ENCODE data around the gene MSL1. TPM values are rescaled to one million over a fixed set of nuclear protein-coding genes. Genes with fewer than 3 reads are reported as not detected.

Gene MSL1
- total RNA-seq, 1 donor from 2014 or later, result 90.9 TPM

DNA sequence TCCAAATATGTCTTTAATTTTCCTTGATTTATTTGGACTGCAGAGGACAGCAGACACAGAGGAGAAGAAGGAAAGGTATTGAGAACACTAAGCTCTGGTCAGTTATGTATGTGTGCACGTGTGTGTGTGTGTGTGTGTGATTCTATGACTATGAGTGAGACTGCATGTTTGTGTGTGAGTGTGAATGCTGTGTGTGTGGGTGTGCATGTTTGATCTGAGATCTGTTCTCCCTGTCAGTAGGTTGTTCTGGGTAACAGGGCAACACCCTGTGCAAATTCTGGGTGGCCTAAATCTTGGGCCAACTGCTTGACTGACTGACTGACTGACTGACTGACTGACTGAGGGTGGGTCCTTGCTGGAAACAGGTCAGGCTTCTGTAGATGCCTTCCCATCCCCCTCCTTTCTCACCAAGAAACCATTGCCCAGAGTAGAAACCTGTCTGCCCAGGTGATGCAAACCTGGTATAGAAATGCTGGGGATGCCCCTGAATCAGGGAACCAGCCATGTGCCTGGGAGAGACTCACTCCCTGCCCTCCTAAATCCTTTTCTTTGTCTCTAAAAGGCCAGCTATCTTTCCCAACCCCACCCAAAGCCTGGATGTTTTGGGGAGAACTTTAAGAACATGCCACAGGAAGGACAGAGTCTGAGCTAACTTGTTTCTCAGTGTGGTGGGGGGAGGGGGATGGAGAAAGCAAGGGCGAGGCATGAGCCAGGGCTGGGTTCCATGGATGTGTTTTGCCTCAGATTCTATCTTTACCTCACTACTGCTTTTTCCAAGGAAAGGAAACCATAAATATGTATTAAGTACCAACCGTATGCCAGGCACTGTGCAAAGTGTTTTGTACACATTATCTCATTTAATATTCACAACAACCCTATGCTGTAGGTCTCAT is 16.9 kb upstream of the MSL1 start:
- DNase-seq (ENCODE audit: low spot score), result no peak

DNA sequence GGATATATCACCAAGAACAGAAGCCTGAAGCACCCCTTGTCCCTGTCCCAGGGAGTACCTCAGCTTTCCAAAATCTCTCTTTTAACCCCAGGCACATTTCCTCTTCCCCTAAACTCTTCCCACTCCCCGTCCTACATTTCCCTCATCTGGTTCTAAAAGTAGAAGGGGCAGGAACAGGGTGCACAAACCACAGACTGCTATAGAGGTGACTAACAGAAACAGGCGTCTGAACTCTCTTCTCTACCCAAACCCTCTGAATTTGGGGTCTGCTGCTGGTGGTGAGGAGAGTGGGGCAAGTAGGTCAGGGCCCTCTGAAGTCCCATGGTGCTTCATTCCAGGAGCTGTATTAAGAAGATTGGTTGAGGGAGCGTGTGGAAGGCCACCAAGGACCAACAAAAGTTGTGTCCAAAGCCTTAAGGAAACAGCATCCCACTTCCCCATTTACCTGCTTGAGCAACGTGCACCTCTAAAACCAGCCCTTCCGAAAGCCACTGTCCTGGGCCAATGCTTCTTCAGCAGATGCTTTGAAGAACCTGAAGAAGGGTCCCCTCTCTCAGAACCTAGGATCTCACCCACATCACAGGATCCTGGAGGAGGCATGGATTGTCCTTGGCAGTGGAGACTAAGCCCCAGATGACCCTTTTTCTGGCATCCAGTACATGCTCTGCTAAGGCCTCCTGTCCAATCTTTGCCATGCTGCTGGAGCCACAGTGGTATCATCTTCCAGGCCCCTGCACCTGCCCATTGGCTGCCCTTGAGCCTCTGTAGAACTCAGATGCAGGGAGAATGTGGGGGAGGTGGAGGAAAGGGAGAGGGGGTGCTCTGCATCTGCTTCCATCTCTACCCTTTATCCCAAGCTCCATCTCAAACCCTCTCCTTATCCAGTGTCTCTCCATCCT is 15.7 kb upstream of the MSL1 start:
- DNase-seq (ENCODE audit: low spot score), result no peak

DNA sequence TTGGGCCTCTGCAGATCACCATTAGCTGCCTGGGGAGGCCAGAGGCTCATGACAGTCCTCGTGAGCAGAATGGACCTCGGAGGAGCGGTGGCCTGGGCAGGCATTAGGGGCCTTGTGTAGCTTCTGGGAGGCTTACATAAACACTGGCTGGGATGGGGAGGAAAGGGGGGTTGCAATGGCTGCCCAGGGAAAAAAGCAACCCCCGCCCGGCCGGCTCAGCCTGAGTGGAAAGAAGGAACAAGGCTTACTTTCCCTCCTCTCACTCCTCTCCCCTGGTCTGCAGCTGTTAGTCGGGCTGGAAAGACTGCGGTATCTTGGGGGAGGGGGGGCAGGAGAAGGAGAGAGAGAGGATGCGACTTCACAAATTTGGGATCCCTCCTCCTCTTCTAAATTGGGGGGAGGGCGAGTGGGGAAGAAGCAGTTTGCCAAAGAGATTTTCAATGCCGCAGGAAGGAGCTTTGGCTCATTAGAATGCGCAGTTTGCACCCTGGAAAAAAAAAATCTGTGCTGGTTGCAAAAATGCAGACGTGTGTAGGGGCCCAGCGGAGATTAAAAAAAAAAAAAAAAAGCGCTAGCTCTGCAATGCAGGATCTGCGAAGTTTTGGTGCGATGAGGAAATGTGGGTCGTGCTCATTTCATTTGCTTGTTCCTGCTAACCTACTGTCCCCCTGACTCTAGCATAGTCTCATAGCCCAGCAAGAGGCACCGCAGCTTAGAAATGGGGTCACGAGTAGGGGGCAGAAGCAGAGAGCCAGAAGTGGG is 14.8 kb upstream of the MSL1 start:
- no peak for DNase-seq (ENCODE audit: low spot score)

DNA sequence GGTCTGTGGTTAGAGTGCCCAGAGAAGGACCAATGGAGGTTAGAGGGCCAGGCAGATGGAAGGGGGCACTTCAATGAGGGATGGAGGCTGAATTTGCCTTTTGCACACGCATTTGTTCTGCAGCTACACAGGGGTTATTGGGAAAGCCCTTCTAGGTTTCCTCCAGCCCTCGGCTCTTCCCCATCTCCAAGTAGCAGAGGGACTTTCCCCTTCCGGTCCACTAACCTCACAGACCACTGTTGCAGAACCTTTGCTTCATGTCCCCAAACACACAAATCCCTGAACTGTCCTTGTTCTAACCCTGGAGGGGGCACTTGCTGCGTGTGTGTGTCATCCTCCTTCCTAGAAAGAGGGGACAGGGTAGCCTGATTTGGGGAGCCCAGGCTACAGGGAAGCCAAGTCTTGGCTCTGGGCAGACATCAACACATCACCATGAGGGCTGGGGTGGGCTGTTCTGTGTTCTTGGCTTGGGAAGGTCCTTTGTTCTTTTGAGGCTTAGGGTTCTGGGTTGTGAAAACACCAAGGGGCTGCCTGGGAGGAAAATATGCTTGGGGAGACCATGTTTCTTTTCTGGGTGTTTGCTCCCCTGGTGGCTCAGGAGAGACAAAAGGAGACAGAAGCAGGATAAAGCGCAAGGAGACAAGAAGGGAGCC is 14.1 kb upstream of the MSL1 start:
- no peak for DNase-seq (ENCODE audit: low spot score)

DNA sequence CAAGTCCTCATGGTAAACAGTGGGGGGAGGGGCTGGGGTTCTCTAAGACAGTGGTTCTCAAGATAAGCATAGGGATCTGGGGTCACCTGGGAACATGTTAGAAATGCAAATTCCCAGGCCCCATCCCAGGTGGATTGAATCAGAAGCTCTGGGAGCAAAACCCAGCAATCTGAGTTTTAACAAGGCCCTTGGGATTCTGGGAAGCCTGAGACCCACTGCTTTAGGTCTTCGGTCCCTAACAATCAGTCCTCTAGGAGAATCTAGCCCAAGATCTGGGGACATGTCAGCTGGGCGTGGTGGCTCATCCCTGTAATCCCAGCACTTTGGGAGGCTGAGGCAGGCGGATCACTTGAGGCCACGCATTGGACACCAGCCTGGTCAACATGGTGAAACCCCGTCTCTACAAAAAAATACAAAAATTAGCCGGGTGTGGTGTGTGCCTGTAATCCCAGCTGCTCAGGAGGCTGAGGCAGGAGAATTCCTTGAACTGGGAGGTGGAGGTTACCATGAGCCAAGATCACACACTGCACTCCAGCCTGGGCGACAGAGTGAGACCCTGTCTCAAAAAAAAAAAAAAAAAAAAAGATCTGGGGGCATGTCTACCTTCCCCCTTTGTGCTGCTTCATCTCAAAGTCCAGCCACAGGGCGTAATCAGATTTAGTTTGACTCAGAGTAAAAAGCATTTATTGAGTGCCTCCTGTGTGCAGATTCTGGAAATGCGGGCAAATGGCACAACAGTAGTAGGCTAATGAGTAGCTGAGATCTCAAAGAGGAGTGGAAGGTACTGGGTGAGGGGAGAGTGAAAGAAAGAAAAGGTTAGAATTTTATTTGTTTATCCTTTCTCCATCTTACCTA is 12.6 kb upstream of the MSL1 start:
- no peak for DNase-seq (ENCODE audit: low spot score)

DNA sequence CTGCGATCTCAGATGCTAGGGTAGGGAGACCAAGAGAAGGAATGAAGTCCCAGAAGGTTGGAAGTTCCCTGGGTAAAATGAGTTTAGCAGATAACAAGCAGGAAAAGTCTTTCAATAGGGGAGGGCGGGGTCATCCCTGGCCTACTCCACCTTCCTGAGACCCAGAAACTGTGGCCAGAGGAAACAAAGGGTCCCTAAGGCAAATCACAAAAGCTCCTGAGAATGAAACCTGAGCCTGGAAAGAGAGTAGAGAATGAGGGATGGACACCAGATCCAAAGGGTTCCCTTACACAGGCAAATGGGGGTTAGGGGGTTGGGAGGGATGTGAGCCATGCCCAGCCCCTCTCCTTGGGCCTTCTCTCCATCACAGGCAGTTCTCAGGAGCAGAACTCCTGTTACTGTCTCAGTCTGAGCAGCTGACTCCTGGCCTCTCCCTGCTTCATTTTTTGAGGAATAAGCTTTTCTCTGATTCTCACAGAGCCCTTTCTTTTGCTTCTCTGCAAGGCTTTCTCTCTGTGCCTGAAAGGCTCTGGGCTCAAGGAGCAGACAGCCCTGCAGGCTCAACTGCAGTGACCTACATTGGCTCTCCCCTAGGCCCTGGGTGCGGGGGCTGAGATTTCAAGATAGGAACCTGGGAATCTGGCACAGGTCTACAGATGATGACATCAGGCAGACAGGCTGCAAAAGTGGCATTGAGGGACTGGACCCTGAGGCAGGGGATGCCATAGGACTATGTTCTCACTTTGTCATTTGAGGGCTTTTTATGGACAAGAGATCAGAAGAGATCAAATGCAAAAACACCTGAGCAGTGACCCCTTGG is 11.5 kb upstream of the MSL1 start:
- DNase-seq (ENCODE audit: low spot score), result no peak

DNA sequence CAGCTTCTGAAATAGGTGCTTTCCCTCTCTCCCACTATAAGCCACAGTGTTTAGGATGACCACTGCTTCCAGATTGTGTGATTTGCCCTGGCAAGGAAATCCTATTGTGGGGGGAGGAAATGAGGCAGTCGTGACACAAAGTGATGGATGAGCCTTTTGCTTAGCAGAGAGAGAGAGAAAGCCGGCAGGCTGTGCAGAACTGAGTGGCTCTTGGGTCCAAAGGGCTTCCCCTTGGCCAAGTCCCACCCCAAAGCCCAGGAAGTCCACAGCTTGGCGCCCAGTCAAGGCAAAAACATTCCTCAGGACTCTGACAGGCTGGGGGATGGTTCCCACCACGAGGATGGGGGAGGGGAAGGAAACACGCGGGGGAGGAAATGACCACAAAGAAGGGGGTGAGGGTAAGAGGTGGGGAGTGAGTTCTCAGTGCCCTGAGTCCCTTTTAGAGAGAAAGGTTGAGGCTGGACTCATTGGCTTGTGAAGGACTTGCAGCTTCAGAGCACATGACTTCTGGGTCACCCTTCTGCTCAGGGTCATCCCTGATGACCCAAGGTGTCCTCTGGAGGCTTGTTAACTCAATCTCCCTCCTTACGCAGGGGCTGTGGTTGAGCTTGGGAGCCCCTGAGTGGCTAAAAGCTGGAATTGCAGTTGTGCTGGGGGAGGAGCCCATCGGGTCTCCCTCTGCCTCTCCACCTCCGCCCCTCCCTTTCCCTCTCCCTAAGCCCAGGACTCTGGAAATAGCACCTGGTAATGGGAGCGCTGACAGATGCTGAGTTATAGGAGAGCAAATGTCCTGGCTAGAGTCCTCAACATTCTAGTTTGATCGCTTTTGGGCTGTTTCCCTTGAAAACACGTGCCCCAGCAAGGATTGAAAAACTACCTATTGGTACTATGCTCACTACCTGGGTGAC is 10.3 kb upstream of the MSL1 start:
- peak; percentile 90 for DNase-seq (ENCODE audit: low spot score)

DNA sequence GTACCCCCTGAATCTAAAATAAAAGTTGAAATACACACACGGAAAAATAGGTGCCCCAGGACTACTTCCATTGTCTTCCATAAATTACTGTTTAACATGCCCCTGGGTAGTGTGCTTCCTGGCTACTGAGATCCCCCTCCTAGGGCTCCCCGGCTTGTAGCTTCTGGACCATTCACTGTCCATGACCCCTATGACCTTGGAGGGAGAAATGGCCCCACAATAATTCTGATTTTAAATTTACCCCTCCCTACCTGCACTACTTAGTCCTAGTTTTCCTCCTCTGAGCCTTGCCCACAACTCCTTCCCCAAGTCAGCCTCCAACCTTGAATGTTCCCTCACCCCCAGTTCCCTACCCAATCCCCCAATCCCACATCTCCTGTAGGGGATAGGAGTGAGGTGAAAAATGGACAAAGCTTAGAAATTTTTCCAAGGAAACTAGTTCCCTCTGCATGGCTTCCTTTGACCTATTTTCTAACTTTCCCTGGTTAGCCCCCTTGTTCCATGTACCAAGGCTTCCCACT is 9.5 kb upstream of the MSL1 start:
- DNase-seq (ENCODE audit: low spot score), result no peak

DNA sequence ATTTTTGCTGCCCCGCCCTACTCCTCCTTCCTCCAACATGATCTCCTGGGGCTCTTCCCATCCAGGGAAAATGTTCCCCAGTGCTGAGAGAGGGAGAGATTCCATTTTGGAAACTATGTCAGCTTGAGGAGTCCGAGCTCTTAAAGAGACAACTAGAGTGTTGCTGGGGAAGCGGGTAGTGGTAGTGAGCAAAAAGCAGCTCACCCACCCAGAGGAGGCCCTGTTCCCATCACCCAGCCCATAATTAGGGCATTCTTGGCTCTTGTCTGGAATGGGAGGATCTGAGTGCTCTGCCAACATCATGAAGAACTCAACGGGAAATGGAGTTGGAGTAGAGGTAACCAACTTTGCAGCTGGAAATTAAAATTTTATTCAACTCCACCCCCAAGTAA is 9.1 kb upstream of the MSL1 start:
- DNase-seq (ENCODE audit: low spot score), result no peak

DNA sequence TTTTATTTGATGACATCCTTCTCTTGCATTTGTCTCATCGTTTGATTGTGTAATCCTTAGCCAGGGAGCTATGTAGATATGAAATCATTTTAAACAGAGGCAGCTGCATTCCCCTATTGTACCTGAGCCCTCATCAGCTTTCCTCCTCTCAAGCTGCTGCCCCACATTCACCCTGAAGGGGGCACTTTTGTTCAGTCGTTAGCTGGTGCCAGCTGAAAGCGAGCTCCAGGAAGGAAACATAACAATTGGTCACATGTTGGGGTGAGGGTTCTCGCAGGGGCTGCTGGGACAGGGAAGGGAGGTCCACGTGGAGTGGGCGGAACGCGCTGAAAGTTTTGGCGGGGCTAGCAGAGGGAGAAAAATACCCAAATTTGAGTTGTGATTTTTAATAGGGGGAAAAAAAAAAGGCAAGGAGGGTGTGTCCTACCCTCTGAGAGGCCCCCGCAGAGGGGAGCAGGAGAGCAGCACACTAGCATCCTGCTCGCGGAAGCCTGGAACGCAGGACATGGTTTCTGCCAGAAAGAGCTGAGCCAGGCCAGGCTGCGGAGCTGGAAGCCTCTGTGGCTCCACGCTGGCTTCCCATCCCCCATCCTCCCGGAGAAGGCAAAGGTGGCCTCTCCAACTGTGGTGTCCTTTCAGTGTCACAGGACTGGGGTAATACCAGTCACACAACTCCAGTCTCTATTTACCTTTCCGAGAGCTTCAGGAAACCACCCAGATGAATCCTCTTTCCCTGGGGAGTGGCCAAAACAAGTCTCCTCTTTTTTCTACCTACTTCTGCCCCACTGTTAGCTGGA is 8.5 kb upstream of the MSL1 start:
- peak; percentile 96 for DNase-seq (ENCODE audit: low spot score)

DNA sequence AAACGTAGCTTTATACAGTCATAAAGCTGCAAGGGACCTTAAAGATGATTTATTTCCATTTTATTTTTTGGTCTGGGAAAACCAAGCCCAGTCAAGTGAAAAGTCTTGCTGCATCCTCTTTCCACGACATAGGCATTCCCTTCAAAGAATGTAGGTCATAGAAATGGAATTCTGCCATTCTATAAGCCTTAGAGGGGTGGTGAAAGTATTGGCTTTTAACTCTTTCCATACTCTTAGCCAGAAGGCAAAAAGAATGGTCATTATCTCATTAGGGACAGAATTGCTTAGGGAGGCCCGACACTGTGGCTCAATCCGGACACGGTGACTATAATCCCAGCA is 7.9 kb upstream of the MSL1 start:
- no peak for DNase-seq (ENCODE audit: low spot score)

DNA sequence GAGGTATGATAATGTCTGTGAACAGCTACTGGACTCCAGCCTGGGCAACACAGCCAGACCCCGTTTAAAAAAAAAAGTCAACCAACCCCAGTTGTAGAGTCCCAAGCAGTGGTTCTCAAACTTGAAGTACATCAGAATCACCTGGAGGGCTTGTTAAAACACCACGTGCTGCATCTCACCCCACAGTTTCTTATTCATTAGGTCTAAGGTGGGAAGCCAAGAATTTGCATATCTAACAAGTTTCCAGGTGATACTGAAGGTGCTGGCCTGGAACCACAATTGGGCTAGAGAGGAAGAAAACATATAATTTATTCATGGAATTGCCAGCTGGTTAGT is 6.7 kb upstream of the MSL1 start:
- no peak for DNase-seq (ENCODE audit: low spot score)

DNA sequence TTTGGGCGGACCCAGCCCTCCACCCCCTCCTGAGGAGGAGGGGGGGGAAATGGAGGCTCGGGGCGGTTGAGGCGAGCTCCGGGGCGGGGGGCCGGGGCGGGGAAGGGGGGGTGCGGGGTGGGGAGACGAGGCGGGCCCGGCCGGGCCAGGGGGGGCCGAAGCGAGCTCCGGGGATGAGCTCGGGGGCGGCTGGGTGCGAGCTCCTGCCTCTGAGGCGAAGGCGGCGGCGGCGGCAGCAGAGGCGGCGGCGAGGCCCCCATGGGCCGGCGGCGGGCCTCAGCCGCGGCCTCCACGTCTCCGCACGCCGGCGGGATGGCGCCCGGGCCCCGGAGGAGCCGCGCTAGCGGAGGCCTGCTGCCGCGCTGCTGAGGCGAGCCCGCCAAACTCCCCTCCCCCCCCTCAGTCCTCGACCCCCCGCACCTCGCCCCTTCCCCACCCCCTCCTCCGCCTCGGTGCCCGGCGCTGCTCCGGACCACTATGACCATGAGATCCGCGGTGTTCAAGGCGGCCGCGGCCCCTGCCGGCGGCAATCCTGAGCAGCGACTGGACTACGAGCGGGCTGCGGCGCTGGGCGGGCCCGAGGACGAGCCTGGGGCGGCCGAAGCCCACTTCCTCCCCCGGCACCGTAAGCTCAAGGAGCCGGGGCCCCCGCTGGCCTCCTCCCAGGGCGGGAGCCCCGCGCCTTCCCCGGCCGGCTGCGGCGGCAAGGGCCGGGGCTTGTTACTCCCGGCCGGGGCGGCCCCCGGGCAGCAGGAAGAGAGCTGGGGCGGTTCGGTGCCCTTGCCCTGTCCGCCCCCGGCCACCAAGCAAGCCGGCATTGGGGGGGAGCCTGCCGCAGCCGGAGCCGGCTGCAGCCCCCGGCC is 596 bp downstream of the MSL1 start:
- DNase-seq (ENCODE audit: low spot score), result peak; percentile 28

DNA sequence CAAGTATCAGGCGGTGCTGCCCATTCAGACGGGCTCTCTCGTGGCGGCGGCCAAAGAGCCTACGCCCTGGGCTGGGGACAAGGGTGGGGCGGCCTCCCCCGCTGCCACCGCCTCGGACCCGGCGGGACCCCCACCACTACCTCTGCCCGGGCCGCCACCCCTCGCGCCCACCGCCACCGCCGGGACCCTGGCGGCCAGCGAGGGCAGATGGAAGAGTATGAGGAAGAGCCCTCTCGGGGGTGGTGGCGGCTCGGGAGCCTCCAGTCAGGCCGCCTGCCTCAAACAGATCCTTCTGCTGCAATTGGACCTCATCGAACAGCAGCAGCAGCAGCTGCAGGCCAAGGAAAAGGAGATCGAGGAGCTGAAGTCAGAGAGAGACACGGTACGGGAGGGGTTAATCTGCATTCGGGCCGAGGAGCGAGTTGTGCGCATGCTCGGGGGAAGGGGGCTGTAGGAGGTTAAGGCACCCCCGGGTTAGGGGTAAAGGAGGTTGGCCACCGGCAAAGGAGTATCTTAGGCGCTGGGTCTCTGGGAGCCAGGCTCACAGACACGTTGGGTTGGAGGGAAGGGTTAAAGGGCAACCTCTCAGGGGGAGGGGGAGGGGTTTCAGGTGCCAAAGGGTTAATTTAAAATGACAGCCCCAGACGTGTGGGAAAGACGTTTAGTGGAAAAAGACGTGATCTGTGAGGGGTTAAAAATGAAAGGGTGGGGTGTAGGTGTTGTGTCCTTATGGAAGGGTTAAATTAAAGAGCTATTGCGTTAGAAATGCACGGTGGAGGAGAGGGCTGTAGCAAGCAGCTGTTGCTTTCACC is 1.4 kb downstream of the MSL1 start:
- DNase-seq (ENCODE audit: low spot score), result no peak

DNA sequence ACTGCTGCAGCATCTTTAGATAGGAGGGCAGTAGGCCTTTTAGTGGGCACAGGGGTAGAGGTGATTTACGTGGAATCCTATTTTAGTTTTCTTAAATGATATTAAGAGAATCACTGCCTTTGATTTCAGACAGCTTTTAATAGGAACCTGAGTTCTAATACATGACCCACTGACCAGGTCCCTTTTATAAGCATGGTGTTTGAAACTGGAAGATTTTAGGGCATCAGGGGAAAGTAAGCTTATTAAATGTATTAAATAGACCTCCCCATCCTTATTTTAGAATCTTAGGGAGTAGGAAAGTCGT is 2.0 kb downstream of the MSL1 start:
- no peak for DNase-seq (ENCODE audit: low spot score)

Measured in mucosa of gallbladder (tissue), 1 donor.